BLaER1 treated with 17β-estradiol and CSF1 and Interleukin-3, amounts not matched to agents 10 nM and 100 nM (cell line): ENCODE data around the gene LAMA2.

Experiments used
- H3K27ac ChIP-seq, 11 experiments: shearing (Covaris generic); formaldehyde crosslinking; 2 replicates each; pipeline ENCODE4 v1.8.1; 2022
- H3K27me3 ChIP-seq, 11 experiments: shearing (Covaris generic); formaldehyde crosslinking; 2 replicates each; pipeline ENCODE4 v1.8.1; 2022
- H3K36me3 ChIP-seq, 11 experiments: shearing (Covaris generic); formaldehyde crosslinking; 2 replicates each; pipeline ENCODE4 v1.8.1; 2022
- H3K4me1 ChIP-seq, 10 experiments: shearing (Covaris generic); formaldehyde crosslinking; 2 replicates each; pipeline ENCODE4 v1.8.1; 2022
- H3K4me2 ChIP-seq, 11 experiments: shearing (Covaris generic); formaldehyde crosslinking; 2 replicates each; pipeline ENCODE4 v1.8.1; 2022
- H3K4me3 ChIP-seq, 10 experiments: shearing (Covaris generic); formaldehyde crosslinking; 2 replicates each; pipeline ENCODE4 v1.8.1; 2022
- H3K9ac ChIP-seq, 11 experiments: shearing (Covaris generic); formaldehyde crosslinking; 2 replicates each; pipeline ENCODE4 v1.8.1; 2022
- H3K9me3 ChIP-seq, 11 experiments: shearing (Covaris generic); formaldehyde crosslinking; replicated peaks in 1 of 11; 2 replicates each; pipeline ENCODE4 v1.8.1; 2022
- H4K20me1 ChIP-seq, 11 experiments: shearing (Covaris generic); formaldehyde crosslinking; 2 replicates each; pipeline ENCODE4 v1.8.1; 2022
- Cebpa-rat ChIP-seq, 11 experiments: shearing (Covaris generic); IDR thresholded peaks; 2 replicates each; pipeline ENCODE4 v1.8.1; 2022

Gene LAMA2

DNA sequence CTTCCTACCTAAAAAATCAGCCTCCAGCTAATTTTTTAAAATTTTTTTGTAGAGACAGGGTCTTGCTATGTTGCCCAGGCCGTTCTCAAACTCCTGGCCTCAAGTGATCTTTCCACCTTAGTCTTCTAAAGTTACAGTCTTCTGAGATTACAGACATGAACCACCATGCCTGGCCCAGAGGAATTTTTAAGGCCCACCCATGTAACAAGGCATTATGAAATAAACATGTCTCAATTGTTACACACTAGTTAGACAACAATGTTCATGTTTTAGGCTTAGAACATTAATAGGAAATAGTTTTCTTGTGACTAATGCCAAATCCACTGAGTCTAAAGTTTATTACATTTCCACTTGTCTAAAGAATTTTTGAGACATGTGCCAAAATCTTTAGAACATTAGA lies 221.2 kb downstream of the LAMA2 start:
- Histone ChIP-seq H3K9me3 (no peaks in the 10 kb centered on the region), H3K4me2 (no peak overlapping the region), H3K4me3 (no peak overlapping the region), H3K36me3 (no peaks in the 10 kb centered on the region), H3K27me3 (no peaks in the 10 kb centered on the region), H3K4me1 (peaks cover 0 to 27% (median 0%) of the 10 kb centered on the region in 10 experiments; a peak in 5 of 20 replicates), H3K9ac (no peak overlapping the region), H4K20me1 (no peaks in the 10 kb centered on the region), H3K27ac (no peak overlapping the region)
- no peak for TF ChIP-seq Cebpa-rat (IDR thresholded peaks at IDR 0.05)

DNA sequence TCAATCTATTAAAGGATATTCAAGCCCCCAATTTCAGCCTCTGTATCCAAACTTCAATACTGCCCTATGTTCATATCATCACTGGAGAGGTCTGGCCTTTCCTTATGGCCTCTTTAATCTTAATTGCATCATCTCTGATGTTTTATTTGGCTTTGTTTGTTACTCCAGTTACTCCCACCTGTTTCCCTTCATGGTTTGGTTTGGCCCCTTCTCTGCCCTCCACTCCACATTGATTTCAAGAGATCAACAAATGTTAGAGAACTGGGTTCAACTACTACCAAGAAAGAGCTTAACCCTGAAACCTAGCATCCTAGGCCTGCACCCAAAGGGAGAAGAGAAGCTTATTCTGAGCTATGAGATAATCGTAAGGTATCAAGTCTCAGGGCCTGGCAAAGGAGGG lies 221.6 kb downstream of the LAMA2 start:
- no peak overlapping the region for H3K9ac ChIP-seq
- no peak overlapping the region for H3K4me2 ChIP-seq
- peaks cover 0 to 27% (median 0%) of the 10 kb centered on the region in 10 experiments; a peak in 5 of 20 replicates for H3K4me1 ChIP-seq
- H4K20me1 ChIP-seq: no peaks in the 10 kb centered on the region
- no peak overlapping the region for H3K4me3 ChIP-seq
- no peaks in the 10 kb centered on the region for H3K36me3 ChIP-seq
- H3K27me3 ChIP-seq: no peaks in the 10 kb centered on the region
- no peaks in the 10 kb centered on the region for H3K9me3 ChIP-seq
- TF ChIP-seq Cebpa-rat (IDR thresholded peaks at IDR 0.05): no peak
- H3K27ac ChIP-seq: no peak overlapping the region; a peak in 1 of 22 replicates

DNA sequence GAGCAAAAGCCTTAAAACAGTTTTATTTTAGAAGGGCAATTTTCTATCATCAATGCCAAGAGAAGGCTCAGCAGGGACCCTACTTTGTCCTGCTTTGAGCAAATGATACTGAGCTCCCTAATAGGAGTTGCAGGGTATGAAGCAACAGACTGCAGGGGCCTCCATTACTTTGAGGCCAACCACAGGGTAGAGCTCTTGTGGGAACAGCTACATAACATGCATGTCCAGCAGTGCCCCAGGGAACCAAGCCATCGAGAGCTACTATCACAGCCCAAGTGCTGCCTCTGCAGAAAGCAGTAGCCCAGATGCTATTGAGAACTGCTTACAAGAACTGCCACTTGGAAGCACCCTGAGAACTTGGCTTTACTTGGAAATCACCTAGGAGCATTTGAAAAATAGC lies 222.1 kb downstream of the LAMA2 start:
- no peak for TF ChIP-seq Cebpa-rat (IDR thresholded peaks at IDR 0.05)
- H3K36me3 ChIP-seq: no peaks in the 10 kb centered on the region

DNA sequence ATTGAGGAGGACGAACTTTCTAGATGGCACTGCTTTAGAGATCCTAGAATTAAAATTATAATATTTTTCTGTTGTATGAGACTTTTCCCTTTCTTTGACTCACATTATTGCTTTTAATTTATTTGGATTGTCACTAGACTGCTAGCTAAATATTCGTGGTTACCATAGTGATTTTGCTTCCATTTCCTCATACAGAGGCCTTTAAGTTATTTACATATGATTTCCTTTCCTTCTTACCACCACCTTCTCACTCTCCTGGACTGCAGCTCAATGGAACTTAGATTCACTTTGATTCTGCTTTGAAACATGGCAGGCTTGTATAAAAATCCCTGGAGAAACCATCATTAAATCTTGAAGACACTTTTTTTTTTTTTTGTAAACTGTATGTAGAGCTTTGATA lies 222.9 kb downstream of the LAMA2 start:
- no peak for TF ChIP-seq Cebpa-rat (IDR thresholded peaks at IDR 0.05)
- H3K4me1 ChIP-seq: peaks cover 0 to 15% (median 0%) of the 10 kb centered on the region in 10 experiments; a peak in 4 of 20 replicates
- no peaks in the 10 kb centered on the region for H4K20me1 ChIP-seq
- H3K9ac ChIP-seq: no peak overlapping the region
- H3K36me3 ChIP-seq: no peaks in the 10 kb centered on the region
- no peaks in the 10 kb centered on the region for H3K27me3 ChIP-seq
- no peaks in the 10 kb centered on the region for H3K9me3 ChIP-seq
- peak overlapping the region in 3 of 11 experiments; percentile 3 to 27 (median 19); a peak in 2 of 22 replicates for H3K4me2 ChIP-seq
- no peak overlapping the region for H3K4me3 ChIP-seq
- peak overlapping the region in 2 of 11 experiments; percentile 21 to 48; a peak in 2 of 22 replicates for H3K27ac ChIP-seq

More for the DNA sequence above, 222.1 kb downstream of the LAMA2 start:
- no peaks in the 10 kb centered on the region for H4K20me1 ChIP-seq
- H3K4me1 ChIP-seq: peaks cover 0 to 22% (median 0%) of the 10 kb centered on the region in 10 experiments; a peak in 5 of 20 replicates
- H3K27me3 ChIP-seq: no peaks in the 10 kb centered on the region
- no peak overlapping the region for H3K9ac ChIP-seq
- peak overlapping the region in 2 of 11 experiments; percentile 21 to 48; a peak in 2 of 22 replicates for H3K27ac ChIP-seq
- H3K4me2 ChIP-seq: peak overlapping the region in 1 of 11 experiments; percentile 27; a peak in 1 of 22 replicates
- no peaks in the 10 kb centered on the region for H3K9me3 ChIP-seq
- H3K4me3 ChIP-seq: no peak overlapping the region

- Histone ChIP-seq H4K20me1 (no peaks in the 10 kb centered on the region), H3K27ac (no peak overlapping the region), H3K4me2 (no peak overlapping the region), H3K4me3 (no peak overlapping the region), H3K27me3 (no peaks in the 10 kb centered on the region), H3K4me1 (peaks cover 0 to 28% (median 0%) of the 10 kb centered on the region in 10 experiments; a peak in 5 of 20 replicates), H3K36me3 (no peaks in the 10 kb centered on the region), H3K9ac (no peak overlapping the region), H3K9me3 (no peaks in the 10 kb centered on the region)
- no peak for TF ChIP-seq Cebpa-rat (IDR thresholded peaks at IDR 0.05)
These were observed 225.4 kb downstream of the LAMA2 start for GRCh38 chr6:129108337-129108736.

GRCh38 chr6:129110690-129111343 lies 227.9 kb downstream of the LAMA2 start:
- TF ChIP-seq Cebpa-rat (IDR thresholded peaks at IDR 0.05): no peak
- no peak overlapping the region for H3K27ac ChIP-seq
- H3K9ac ChIP-seq: no peak overlapping the region
- no peaks in the 10 kb centered on the region for H3K36me3 ChIP-seq
- H3K27me3 ChIP-seq: no peaks in the 10 kb centered on the region
- peaks cover 0 to 44% (median 0%) of the 10 kb centered on the region in 10 experiments; a peak in 6 of 20 replicates for H3K4me1 ChIP-seq
- no peak overlapping the region for H3K4me3 ChIP-seq
- H4K20me1 ChIP-seq: no peaks in the 10 kb centered on the region
- no peak overlapping the region for H3K4me2 ChIP-seq
- no peaks in the 10 kb centered on the region for H3K9me3 ChIP-seq

DNA sequence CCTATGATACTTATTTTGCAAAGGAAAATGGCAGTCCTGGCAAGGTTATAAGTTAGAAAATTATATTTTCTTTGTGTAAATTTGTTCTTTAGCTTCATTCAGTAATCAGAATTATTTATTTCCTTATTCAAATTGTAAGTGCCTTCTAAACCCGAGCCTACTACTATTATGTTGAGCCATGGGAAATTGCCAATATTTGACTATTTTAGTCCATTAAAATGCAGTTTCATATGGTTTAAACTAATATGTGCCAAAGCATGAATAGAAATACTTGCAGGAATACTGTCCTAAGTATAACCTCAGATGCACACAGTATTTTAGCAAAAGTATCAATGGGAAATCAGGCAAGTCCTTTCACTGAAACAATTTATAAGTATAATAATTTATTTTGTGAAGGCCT lies 228.4 kb downstream of the LAMA2 start:
- H3K36me3 ChIP-seq: no peaks in the 10 kb centered on the region
- H3K27ac ChIP-seq: no peak overlapping the region
- no peak overlapping the region for H3K4me2 ChIP-seq
- no peak overlapping the region for H3K4me3 ChIP-seq
- H3K4me1 ChIP-seq: peaks cover 0 to 44% (median 0%) of the 10 kb centered on the region in 10 experiments; a peak in 6 of 20 replicates
- no peak overlapping the region for H3K9ac ChIP-seq
- no peaks in the 10 kb centered on the region for H3K27me3 ChIP-seq
- no peaks in the 10 kb centered on the region for H3K9me3 ChIP-seq
- no peak for TF ChIP-seq Cebpa-rat (IDR thresholded peaks at IDR 0.05)
- no peaks in the 10 kb centered on the region for H4K20me1 ChIP-seq

DNA sequence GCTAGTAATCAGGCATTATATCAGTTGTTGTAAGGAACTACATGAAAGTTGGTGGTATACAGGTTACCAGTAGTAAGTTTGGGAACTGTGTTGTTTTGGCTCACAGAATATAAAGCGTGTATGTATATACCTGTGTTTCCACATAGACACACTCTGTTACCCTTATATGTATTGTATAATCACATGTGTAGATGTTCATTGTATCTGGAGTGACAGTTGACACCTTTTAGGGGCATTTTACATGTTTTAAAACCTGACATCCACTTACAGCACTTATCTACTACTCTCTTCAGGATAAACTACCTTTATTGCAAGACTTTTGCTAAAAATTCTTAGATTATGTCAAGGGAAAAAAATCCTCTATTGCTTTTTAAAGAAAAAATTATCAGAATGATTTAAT lies 228.9 kb downstream of the LAMA2 start:
- Histone ChIP-seq H3K9me3 (no peaks in the 10 kb centered on the region), H3K4me3 (no peak overlapping the region)
- no peak for TF ChIP-seq Cebpa-rat (IDR thresholded peaks at IDR 0.05)

DNA sequence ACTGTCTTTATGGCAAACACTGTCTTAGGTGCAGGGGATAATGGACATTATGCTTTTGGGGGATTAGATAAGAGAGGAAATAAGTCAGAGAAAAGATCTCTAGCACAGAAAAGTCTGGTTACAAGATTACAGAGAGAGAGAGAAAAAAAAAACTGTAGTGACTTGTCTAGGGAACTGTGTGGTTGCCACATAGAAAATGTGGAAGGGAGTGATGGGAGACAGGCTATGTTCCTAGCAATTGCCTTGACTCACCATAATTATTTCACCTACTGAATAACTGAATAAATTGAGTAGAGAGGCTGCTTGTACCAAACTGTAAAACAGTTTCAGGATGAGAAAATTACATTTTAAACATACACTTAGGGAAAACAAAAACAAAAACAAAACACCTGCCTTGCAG lies 229.7 kb downstream of the LAMA2 start:
- no peaks in the 10 kb centered on the region for H4K20me1 ChIP-seq
- H3K27ac ChIP-seq: no peak overlapping the region; a peak in 1 of 22 replicates
- H3K4me1 ChIP-seq: peaks cover 0 to 43% (median 0%) of the 10 kb centered on the region in 10 experiments; a peak in 6 of 20 replicates
- no peaks in the 10 kb centered on the region for H3K36me3 ChIP-seq
- H3K27me3 ChIP-seq: no peaks in the 10 kb centered on the region
- H3K9ac ChIP-seq: no peak overlapping the region
- no peak overlapping the region for H3K4me3 ChIP-seq
- no peaks in the 10 kb centered on the region for H3K9me3 ChIP-seq
- no peak for TF ChIP-seq Cebpa-rat (IDR thresholded peaks at IDR 0.05)
- H3K4me2 ChIP-seq: peak overlapping the region in 2 of 11 experiments; percentile 12; a peak in 2 of 22 replicates

More for the DNA sequence above, 228.9 kb downstream of the LAMA2 start:
- Histone ChIP-seq H3K36me3 (no peaks in the 10 kb centered on the region), H3K9ac (no peak overlapping the region), H3K4me2 (no peak overlapping the region), H3K27me3 (no peaks in the 10 kb centered on the region), H3K4me1 (peaks cover 0 to 43% (median 0%) of the 10 kb centered on the region in 10 experiments; a peak in 6 of 20 replicates), H4K20me1 (no peaks in the 10 kb centered on the region), H3K27ac (no peak overlapping the region)
